Fibroblast of lung (primary cell): ENCODE measurements around the gene SPATS1.

ENCODE experiments used
- CTCF ChIP-seq, 2 donors: IDR thresholded peaks in 1 of 2; conservative IDR thresholded peaks in 1 of 2; 1 replicate in 1 of 2; 2 replicates in 1 of 2; pipeline ENCODE4 v1.5.1; 2011 to 2012; ENCODE audit warnings: low read length in 2 of 2, control low read depth in 1 of 2, inconsistent platforms in 1 of 2, low read depth in 1 of 2, mild to moderate bottlenecking in 1 of 2
- EZH2 ChIP-seq: IDR thresholded peaks from 2 replicates; pipeline ENCODE4 v1.5.1; 2012; ENCODE audit warnings: low read length, control low read depth, mild to moderate bottlenecking; ENCODE audit errors: missing control alignments

GRCh38 chr6:44342489-44342888 is at the start of gene SPATS1:
- TF ChIP-seq CTCF (conservative IDR thresholded peaks at IDR 0.05 in 1 of 2, IDR thresholded peaks at IDR 0.05 in 1 of 2; ENCODE audit: low read depth in 1 of 2, low read length in 2 of 2) (no peak), EZH2 (peak; percentile 70)
